ENCODE data around the gene MRC1.

MRC1 gene

GRCh38 chr10:17851611-17852010, 42.5 kb downstream of the MRC1 start:
- Mint-ChIP-seq H3K4me3 (no peak overlapping the region), H3K4me1 (peaks cover 9% of the 10 kb centered on the region), H3K27me3 (ENCODE audit: low read depth) (peaks cover 5% of the 10 kb centered on the region), H3K27ac (no peak overlapping the region), H3K36me3 (ENCODE audit: low read depth) (no peaks in the 10 kb centered on the region), H3K9me3 (no peaks in the 10 kb centered on the region)
- no peak for TF ChIP-seq CTCF (IDR thresholded peaks at IDR 0.05; ENCODE audit: unreplicated experiment in 3 of 3)

- no peak overlapping the region for H3K27ac Mint-ChIP-seq
- TF ChIP-seq CTCF (IDR thresholded peaks at IDR 0.05; ENCODE audit: unreplicated experiment in 3 of 3): no peak
- H3K4me1 Mint-ChIP-seq: peaks cover 9% of the 10 kb centered on the region
- no peaks in the 10 kb centered on the region for H3K9me3 Mint-ChIP-seq
- H3K4me3 Mint-ChIP-seq: no peak overlapping the region
- H3K27me3 Mint-ChIP-seq (ENCODE audit: low read depth): peaks cover 5% of the 10 kb centered on the region
- H3K36me3 Mint-ChIP-seq (ENCODE audit: low read depth): no peaks in the 10 kb centered on the region
Measured at GRCh38 chr10:17854044-17854652, 45.0 kb downstream of the MRC1 start.

- no peak for TF ChIP-seq CTCF (IDR thresholded peaks at IDR 0.05; ENCODE audit: unreplicated experiment in 3 of 3)
- no peak overlapping the region for H3K27ac Mint-ChIP-seq
- H3K27me3 Mint-ChIP-seq (ENCODE audit: low read depth): no peaks in the 10 kb centered on the region
- no peak overlapping the region for H3K4me3 Mint-ChIP-seq
- peaks cover 6% of the 10 kb centered on the region for H3K9me3 Mint-ChIP-seq
- H3K4me1 Mint-ChIP-seq: no peaks in the 10 kb centered on the region
- H3K36me3 Mint-ChIP-seq (ENCODE audit: low read depth): no peaks in the 10 kb centered on the region
Measured at GRCh38 chr10:17857040-17857439, 47.9 kb downstream of the MRC1 start.

- Mint-ChIP-seq H3K27me3 (ENCODE audit: low read depth) (no peaks in the 10 kb centered on the region), H3K27ac (no peak overlapping the region), H3K9me3 (peaks cover 6% of the 10 kb centered on the region), H3K4me3 (no peak overlapping the region), H3K36me3 (ENCODE audit: low read depth) (no peaks in the 10 kb centered on the region), H3K4me1 (peaks cover 7% of the 10 kb centered on the region)
- TF ChIP-seq CTCF (IDR thresholded peaks at IDR 0.05; ENCODE audit: unreplicated experiment in 3 of 3): no peak
Measured at GRCh38 chr10:17859492-17860156, 50.5 kb downstream of the MRC1 start.

- peaks cover 20% of the 10 kb centered on the region for H3K4me1 Mint-ChIP-seq
- no peak for TF ChIP-seq CTCF (IDR thresholded peaks at IDR 0.05; ENCODE audit: unreplicated experiment in 3 of 3)
- peak overlapping the region in 1 of 3 experiments; percentile 4 for H3K27ac Mint-ChIP-seq
- H3K36me3 Mint-ChIP-seq (ENCODE audit: low read depth): no peaks in the 10 kb centered on the region
- H3K9me3 Mint-ChIP-seq: peaks cover 6% of the 10 kb centered on the region
- H3K4me3 Mint-ChIP-seq: no peak overlapping the region
- no peaks in the 10 kb centered on the region for H3K27me3 Mint-ChIP-seq (ENCODE audit: low read depth)
Measured at GRCh38 chr10:17861760-17862159, 52.6 kb downstream of the MRC1 start.

GRCh38 chr10:17865351-17865750, 56.2 kb downstream of the MRC1 start:
- Mint-ChIP-seq H3K27me3 (ENCODE audit: low read depth) (no peaks in the 10 kb centered on the region), H3K4me3 (no peak overlapping the region), H3K9me3 (peaks cover 3% of the 10 kb centered on the region), H3K27ac (peak overlapping the region in 2 of 3 experiments; percentile 18 to 81), H3K4me1 (peaks cover 20% of the 10 kb centered on the region), H3K36me3 (ENCODE audit: low read depth) (no peaks in the 10 kb centered on the region)
- TF ChIP-seq CTCF (IDR thresholded peaks at IDR 0.05; ENCODE audit: unreplicated experiment in 3 of 3): no peak

Data from nephron (organoid).